Measurements from ENCODE around the gene CSNK2A1.
A peak's percentile ranks its signal among the peaks of the same experiment; 100 is the strongest.

The CSNK2A1 gene

DNA sequence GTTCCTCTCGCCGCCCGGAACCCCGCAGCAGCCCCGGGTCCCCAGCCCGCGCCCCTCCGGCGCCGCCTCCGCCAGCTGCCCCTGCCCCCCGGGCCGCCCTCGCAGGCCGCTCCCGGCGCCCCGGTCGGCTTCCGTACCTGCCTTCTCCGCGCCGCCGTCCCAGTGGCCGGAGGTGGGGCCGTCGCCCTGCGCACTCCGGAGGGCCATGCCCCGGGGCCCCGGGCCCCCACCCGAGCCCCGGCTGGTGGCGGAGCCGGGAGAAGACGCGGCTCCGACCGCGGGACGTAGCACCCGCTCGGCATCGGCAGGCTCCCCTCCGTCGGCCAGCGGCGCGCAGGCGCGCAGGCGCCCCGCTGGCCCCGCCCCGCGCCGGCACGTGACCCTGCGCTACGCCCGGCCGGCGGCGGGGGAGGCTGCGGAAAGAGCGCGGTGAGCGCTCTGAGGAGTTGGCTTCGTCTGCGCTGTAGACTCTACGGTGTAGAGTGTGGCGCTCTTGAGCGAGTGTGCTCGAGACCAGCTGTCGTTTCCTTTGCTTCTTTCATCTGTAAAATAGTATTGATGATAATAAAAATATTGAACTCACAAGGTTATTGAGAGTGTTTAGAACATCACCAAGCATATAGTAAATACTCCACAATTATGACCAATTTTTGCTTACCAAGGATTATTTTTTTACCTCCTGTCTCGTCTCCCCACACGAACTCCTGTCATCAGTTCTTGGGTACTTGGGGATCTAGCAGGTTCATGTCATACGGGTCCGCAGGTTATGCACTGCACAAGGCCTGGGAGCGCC, 81.2 kb downstream of the CSNK2A1 start, which contains the start of gene TBC1D20:
TBC1D20 (minus strand) TSS at position 335 of the 793 bp plus-strand sequence; CDS start at position 207, 128 bp downstream.
- peak; percentile 91 for DNase-seq (ENCODE audit: extremely low read depth, insufficient read length)
- Histone ChIP-seq H3K27me3 (replicated peaks; ENCODE audit: control insufficient read depth, insufficient read depth, low read length) (no peaks in the 10 kb centered on the region), H3K36me3 (ENCODE audit: control insufficient read depth, insufficient read depth, low read length) (no peaks in the 10 kb centered on the region), H3K4me3 (replicated peaks; ENCODE audit: low read depth, low read length) (peak within 1 kb of the TSS; percentile 87)
- peak; percentile 41 for TF ChIP-seq CTCF (IDR thresholded peaks at IDR 0.05; ENCODE audit: insufficient read depth, low read length, poor library complexity, severe bottlenecking)

GRCh38 chr20:461254-462198, 82.1 kb downstream of the CSNK2A1 start:
- no peak for TF ChIP-seq CTCF (IDR thresholded peaks at IDR 0.05; ENCODE audit: insufficient read depth, low read length, poor library complexity, severe bottlenecking)
- peak overlapping the region; percentile 87 for H3K4me3 ChIP-seq (replicated peaks; ENCODE audit: low read depth, low read length)
- peak; percentile 72 for DNase-seq (ENCODE audit: extremely low read depth, insufficient read length)
- no peaks in the 10 kb centered on the region for H3K36me3 ChIP-seq (ENCODE audit: control insufficient read depth, insufficient read depth, low read length)
- H3K27me3 ChIP-seq (replicated peaks; ENCODE audit: control insufficient read depth, insufficient read depth, low read length) = no peaks in the 10 kb centered on the region

DNA sequence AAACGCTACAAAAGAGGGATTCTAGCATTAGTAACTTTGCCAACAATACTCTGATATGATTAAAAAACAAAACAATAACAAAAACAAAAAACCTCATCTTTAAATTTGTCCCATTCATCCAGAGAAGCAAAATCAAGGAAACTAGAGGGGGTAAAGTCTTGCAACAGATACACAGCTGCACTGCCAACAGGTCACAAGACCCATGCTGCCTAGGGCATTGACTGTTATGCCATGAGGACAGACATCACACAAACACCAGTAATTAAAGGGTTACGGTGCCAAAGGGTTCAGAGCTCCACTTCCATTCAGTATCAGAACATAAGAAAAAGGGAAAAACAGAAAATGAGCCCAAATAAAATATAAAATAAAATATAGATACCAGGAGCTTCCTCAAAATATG, 82.9 kb downstream of the CSNK2A1 start:
- H3K4me3 ChIP-seq (replicated peaks; ENCODE audit: low read depth, low read length) = no peak overlapping the region; the same call in none of the 2 replicates
- H3K36me3 ChIP-seq (ENCODE audit: control insufficient read depth, insufficient read depth, low read length) = no peaks in the 10 kb centered on the region
- no peak for TF ChIP-seq CTCF (IDR thresholded peaks at IDR 0.05; ENCODE audit: insufficient read depth, low read length, poor library complexity, severe bottlenecking)
- H3K27me3 ChIP-seq (replicated peaks; ENCODE audit: control insufficient read depth, insufficient read depth, low read length) = no peaks in the 10 kb centered on the region
- DNase-seq (ENCODE audit: extremely low read depth, insufficient read length) = no peak

DNA sequence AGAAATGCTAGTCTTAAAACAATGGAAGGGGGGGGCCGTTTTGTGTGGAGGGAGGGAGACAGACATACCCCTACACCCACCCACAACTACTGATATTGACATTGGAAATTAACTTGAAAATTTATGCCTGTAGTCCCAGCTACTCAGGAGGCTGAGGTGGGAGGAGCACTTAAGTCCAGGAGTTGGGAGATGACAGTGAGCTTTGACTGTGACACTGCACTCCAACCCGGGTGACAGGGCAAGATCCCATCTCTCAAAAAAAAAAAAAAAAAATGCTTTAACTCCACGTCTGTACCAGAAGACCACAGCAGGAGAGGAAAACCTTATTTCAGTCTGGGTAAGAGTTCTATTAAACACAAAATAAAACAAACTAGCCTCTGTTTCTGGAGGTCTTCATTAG, 83.4 kb downstream of the CSNK2A1 start:
- Histone ChIP-seq H3K36me3 (ENCODE audit: control insufficient read depth, insufficient read depth, low read length) (no peaks in the 10 kb centered on the region), H3K27me3 (replicated peaks; ENCODE audit: control insufficient read depth, insufficient read depth, low read length) (no peaks in the 10 kb centered on the region), H3K4me3 (replicated peaks; ENCODE audit: low read depth, low read length) (no peak overlapping the region)
- no peak for TF ChIP-seq CTCF (IDR thresholded peaks at IDR 0.05; ENCODE audit: insufficient read depth, low read length, poor library complexity, severe bottlenecking)
- DNase-seq (ENCODE audit: extremely low read depth, insufficient read length) = no peak

GRCh38 chr20:458776-459175, 84.8 kb downstream of the CSNK2A1 start:
- H3K27me3 ChIP-seq (replicated peaks; ENCODE audit: control insufficient read depth, insufficient read depth, low read length) = no peaks in the 10 kb centered on the region
- TF ChIP-seq CTCF (IDR thresholded peaks at IDR 0.05; ENCODE audit: insufficient read depth, low read length, poor library complexity, severe bottlenecking) = no peak
- no peak for DNase-seq (ENCODE audit: extremely low read depth, insufficient read length)
- H3K36me3 ChIP-seq (ENCODE audit: control insufficient read depth, insufficient read depth, low read length) = no peaks in the 10 kb centered on the region
- no peak overlapping the region for H3K4me3 ChIP-seq (replicated peaks; ENCODE audit: low read depth, low read length)
